Dermis microvascular lymphatic vessel endothelial cell (primary cell): ENCODE data around the gene TTLL8. TPM values are rescaled to one million over a fixed set of nuclear protein-coding genes. Genes with fewer than 3 reads are reported as not detected.

Experiments
- DNase-seq, 2 donors: peaks; one replicate each; pipeline versions ENCODE4 v3.0.0 to v3.0.0-alpha.2; 2010; ENCODE audit warnings: low read depth in 2 of 2
- total RNA-seq: library from RNA; depleted of rRNA; stranded (reverse); fragments of >200 nt; gene quantifications from 2 replicates; pipeline ENCODE4 v1.2.1, GENCODE V29; 2014

Gene TTLL8
- total RNA-seq, 1 donor from 2014 or later = not detected

GRCh38 chr22:50083462-50084079 lies 25.5 kb upstream of the TTLL8 start:
- DNase-seq = no peak

GRCh38 chr22:50082961-50083461 lies 24.9 kb upstream of the TTLL8 start:
- no peak for DNase-seq

- no peak for DNase-seq
These were observed 24.2 kb upstream of the TTLL8 start for GRCh38 chr22:50082197-50082715.

GRCh38 chr22:50081426-50082196 lies 23.5 kb upstream of the TTLL8 start:
- no peak for DNase-seq

GRCh38 chr22:50080077-50080465 lies 22.0 kb upstream of the TTLL8 start:
- no peak for DNase-seq

- DNase-seq = no peak
These were observed 20.7 kb upstream of the TTLL8 start for GRCh38 chr22:50078761-50079160.

- no peak for DNase-seq
These were observed 20.1 kb upstream of the TTLL8 start for GRCh38 chr22:50078246-50078645.

GRCh38 chr22:50076646-50077535 lies 18.8 kb upstream of the TTLL8 start:
- DNase-seq = no peak

- DNase-seq = no peak
These were observed 16.7 kb upstream of the TTLL8 start for GRCh38 chr22:50074551-50075530.

- no peak for DNase-seq
These were observed 16.0 kb upstream of the TTLL8 start for GRCh38 chr22:50074056-50074455.

GRCh38 chr22:50072714-50073538 lies 14.8 kb upstream of the TTLL8 start:
- no peak for DNase-seq

- DNase-seq = no peak
These were observed 14.1 kb upstream of the TTLL8 start for GRCh38 chr22:50072167-50072555.

GRCh38 chr22:50071432-50072166 lies 13.5 kb upstream of the TTLL8 start:
- no peak for DNase-seq

- no peak for DNase-seq
These were observed 12.3 kb upstream of the TTLL8 start for GRCh38 chr22:50070366-50070765.

- no peak for DNase-seq
These were observed 10.0 kb upstream of the TTLL8 start for GRCh38 chr22:50068096-50068495.

GRCh38 chr22:50067244-50067643 lies 9.1 kb upstream of the TTLL8 start:
- DNase-seq = no peak

- no peak for DNase-seq
These were observed 6.4 kb upstream of the TTLL8 start for GRCh38 chr22:50064453-50064852.

- DNase-seq = no peak
These were observed 5.7 kb upstream of the TTLL8 start for GRCh38 chr22:50063589-50064393.
